ENCODE results near the gene ADA.

Gene ADA

GRCh38 chr20:44642203-44643153, 9.0 kb downstream of the ADA start:
- Mint-ChIP-seq H3K27me3 (ENCODE audit: low read depth) (no peaks in the 10 kb centered on the region), H3K36me3 (ENCODE audit: low read depth) (no peaks in the 10 kb centered on the region), H3K4me3 (peak overlapping the region; percentile 23 to 56 (median 34)), H3K4me1 (peaks cover 49% of the 10 kb centered on the region), H3K9me3 (peaks cover 3% of the 10 kb centered on the region), H3K27ac (peak overlapping the region; percentile 62 to 89 (median 84))
- TF ChIP-seq CTCF (IDR thresholded peaks at IDR 0.05; ENCODE audit: unreplicated experiment in 3 of 3): no peak

DNA sequence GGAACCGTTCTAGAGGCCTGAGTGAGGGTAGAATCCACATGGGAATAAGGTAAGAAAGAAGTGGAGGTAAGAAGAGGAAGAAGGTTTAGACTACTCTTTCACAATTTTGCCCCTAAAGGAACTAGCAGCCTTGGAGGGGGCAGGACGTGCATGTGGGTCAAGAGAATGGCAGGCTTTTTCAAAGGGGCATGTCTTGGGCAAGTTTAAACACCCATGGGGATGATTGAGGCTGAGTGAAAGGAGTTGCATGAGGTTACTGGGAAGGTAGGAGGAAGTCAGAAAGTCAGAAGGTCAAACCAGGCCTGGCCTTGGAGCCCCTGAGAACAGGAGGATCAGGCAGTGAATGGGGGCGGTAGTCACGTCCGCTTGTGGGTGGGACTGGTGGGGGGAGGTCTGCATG, 10.2 kb downstream of the ADA start:
- Mint-ChIP-seq H3K27me3 (ENCODE audit: low read depth) (no peaks in the 10 kb centered on the region), H3K9me3 (peaks cover 3% of the 10 kb centered on the region), H3K36me3 (ENCODE audit: low read depth) (no peaks in the 10 kb centered on the region), H3K4me1 (peaks cover 43% of the 10 kb centered on the region), H3K27ac (peak overlapping the region; percentile 3 to 50 (median 15)), H3K4me3 (no peak overlapping the region)
- TF ChIP-seq CTCF (IDR thresholded peaks at IDR 0.05; ENCODE audit: unreplicated experiment in 3 of 3): no peak

- Mint-ChIP-seq H3K9me3 (peaks cover 3% of the 10 kb centered on the region), H3K36me3 (ENCODE audit: low read depth) (no peaks in the 10 kb centered on the region), H3K4me3 (no peak overlapping the region), H3K27ac (peak overlapping the region in 1 of 3 experiments; percentile 42), H3K4me1 (peaks cover 38% of the 10 kb centered on the region), H3K27me3 (ENCODE audit: low read depth) (no peaks in the 10 kb centered on the region)
- no peak for TF ChIP-seq CTCF (IDR thresholded peaks at IDR 0.05; ENCODE audit: unreplicated experiment in 3 of 3)
These were observed 11.0 kb downstream of the ADA start for GRCh38 chr20:44640522-44640921.

DNA sequence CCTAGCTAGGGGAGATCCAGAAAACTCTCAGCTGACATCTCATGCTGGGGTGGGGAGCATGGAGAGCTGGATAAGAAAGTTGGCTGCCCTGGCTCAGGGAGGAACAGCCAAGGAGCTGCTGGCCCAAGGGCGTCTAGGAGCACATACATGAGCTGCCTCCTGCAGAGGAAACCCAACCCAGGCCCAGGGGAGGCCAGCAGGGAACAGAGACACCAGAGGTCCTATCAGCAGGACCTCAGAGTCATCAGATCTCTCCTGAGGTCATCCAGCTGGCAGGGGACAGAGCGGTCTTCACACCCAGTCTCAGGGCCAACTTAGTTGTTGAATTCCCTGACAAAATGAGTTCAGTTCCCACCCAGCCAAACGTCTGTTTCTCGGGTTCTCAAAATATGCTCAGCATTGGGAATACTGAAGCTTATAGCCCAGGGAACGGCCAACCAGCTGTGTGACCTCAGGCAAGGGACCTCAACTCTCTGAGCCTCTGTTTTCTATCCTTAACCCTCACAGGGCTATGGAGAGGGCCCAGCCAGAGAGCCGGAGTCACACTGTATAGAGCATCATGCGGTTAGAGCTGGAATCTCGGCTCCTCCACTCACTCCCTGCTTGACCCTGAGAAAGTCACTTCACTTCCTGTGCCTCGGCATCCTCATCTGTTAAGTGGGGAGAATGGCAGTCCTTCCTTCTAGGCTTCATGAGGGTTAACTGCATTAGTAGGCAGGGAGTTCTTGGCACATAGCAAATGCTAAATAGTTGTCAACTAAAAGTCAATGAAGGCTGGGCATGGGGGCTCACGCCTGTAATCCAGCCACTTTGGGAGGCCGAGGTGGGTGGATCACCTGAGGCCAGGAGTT, 13.8 kb downstream of the ADA start:
- Mint-ChIP-seq H3K27me3 (ENCODE audit: low read depth) (peaks cover 3% of the 10 kb centered on the region), H3K9me3 (peaks cover 3% of the 10 kb centered on the region), H3K27ac (no peak overlapping the region), H3K36me3 (ENCODE audit: low read depth) (no peaks in the 10 kb centered on the region), H3K4me1 (peaks cover 29% of the 10 kb centered on the region), H3K4me3 (no peak overlapping the region)
- TF ChIP-seq CTCF (IDR thresholded peaks at IDR 0.05; ENCODE audit: unreplicated experiment in 3 of 3): no peak

- Mint-ChIP-seq H3K4me1 (peaks cover 26% of the 10 kb centered on the region), H3K4me3 (no peak overlapping the region), H3K9me3 (peaks cover 3% of the 10 kb centered on the region), H3K36me3 (ENCODE audit: low read depth) (no peaks in the 10 kb centered on the region), H3K27ac (no peak overlapping the region), H3K27me3 (ENCODE audit: low read depth) (peaks cover 6% of the 10 kb centered on the region)
- TF ChIP-seq CTCF (IDR thresholded peaks at IDR 0.05; ENCODE audit: unreplicated experiment in 3 of 3): no peak
These were observed 14.5 kb downstream of the ADA start for GRCh38 chr20:44637042-44637441.
